ENCODE measurements around the gene RAPGEF4. TPM values are rescaled to one million over a fixed set of nuclear protein-coding genes. Genes with fewer than 3 reads are reported as not detected.
A peak's percentile ranks its signal among the peaks of the same experiment; 100 is the strongest.

RAPGEF4 gene
- total and polyA plus RNA-seq, 2 of the 8 experiments (the other 6 are each of a cell fraction or from before 2014, with no cell fraction given): 1.2 to 2.6 TPM

- TF ChIP-seq, protein P1, sequence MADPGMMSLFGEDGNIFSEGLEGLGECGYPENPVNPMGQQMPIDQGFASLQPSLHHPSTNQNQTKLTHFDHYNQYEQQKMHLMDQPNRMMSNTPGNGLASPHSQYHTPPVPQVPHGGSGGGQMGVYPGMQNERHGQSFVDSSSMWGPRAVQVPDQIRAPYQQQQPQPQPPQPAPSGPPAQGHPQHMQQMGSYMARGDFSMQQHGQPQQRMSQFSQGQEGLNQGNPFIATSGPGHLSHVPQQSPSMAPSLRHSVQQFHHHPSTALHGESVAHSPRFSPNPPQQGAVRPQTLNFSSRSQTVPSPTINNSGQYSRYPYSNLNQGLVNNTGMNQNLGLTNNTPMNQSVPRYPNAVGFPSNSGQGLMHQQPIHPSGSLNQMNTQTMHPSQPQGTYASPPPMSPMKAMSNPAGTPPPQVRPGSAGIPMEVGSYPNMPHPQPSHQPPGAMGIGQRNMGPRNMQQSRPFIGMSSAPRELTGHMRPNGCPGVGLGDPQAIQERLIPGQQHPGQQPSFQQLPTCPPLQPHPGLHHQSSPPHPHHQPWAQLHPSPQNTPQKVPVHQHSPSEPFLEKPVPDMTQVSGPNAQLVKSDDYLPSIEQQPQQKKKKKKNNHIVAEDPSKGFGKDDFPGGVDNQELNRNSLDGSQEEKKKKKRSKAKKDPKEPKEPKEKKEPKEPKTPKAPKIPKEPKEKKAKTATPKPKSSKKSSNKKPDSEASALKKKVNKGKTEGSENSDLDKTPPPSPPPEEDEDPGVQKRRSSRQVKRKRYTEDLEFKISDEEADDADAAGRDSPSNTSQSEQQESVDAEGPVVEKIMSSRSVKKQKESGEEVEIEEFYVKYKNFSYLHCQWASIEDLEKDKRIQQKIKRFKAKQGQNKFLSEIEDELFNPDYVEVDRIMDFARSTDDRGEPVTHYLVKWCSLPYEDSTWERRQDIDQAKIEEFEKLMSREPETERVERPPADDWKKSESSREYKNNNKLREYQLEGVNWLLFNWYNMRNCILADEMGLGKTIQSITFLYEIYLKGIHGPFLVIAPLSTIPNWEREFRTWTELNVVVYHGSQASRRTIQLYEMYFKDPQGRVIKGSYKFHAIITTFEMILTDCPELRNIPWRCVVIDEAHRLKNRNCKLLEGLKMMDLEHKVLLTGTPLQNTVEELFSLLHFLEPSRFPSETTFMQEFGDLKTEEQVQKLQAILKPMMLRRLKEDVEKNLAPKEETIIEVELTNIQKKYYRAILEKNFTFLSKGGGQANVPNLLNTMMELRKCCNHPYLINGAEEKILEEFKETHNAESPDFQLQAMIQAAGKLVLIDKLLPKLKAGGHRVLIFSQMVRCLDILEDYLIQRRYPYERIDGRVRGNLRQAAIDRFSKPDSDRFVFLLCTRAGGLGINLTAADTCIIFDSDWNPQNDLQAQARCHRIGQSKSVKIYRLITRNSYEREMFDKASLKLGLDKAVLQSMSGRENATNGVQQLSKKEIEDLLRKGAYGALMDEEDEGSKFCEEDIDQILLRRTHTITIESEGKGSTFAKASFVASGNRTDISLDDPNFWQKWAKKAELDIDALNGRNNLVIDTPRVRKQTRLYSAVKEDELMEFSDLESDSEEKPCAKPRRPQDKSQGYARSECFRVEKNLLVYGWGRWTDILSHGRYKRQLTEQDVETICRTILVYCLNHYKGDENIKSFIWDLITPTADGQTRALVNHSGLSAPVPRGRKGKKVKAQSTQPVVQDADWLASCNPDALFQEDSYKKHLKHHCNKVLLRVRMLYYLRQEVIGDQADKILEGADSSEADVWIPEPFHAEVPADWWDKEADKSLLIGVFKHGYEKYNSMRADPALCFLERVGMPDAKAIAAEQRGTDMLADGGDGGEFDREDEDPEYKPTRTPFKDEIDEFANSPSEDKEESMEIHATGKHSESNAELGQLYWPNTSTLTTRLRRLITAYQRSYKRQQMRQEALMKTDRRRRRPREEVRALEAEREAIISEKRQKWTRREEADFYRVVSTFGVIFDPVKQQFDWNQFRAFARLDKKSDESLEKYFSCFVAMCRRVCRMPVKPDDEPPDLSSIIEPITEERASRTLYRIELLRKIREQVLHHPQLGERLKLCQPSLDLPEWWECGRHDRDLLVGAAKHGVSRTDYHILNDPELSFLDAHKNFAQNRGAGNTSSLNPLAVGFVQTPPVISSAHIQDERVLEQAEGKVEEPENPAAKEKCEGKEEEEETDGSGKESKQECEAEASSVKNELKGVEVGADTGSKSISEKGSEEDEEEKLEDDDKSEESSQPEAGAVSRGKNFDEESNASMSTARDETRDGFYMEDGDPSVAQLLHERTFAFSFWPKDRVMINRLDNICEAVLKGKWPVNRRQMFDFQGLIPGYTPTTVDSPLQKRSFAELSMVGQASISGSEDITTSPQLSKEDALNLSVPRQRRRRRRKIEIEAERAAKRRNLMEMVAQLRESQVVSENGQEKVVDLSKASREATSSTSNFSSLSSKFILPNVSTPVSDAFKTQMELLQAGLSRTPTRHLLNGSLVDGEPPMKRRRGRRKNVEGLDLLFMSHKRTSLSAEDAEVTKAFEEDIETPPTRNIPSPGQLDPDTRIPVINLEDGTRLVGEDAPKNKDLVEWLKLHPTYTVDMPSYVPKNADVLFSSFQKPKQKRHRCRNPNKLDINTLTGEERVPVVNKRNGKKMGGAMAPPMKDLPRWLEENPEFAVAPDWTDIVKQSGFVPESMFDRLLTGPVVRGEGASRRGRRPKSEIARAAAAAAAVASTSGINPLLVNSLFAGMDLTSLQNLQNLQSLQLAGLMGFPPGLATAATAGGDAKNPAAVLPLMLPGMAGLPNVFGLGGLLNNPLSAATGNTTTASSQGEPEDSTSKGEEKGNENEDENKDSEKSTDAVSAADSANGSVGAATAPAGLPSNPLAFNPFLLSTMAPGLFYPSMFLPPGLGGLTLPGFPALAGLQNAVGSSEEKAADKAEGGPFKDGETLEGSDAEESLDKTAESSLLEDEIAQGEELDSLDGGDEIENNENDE (IDR thresholded peaks at IDR 0.05; ENCODE audit: insufficient replicate concordance, low read length): no peak
- TF ChIP-seq GTF2F1 (IDR thresholded peaks at IDR 0.05; ENCODE audit: borderline replicate concordance, low read depth, low read length): no peak
- TF ChIP-seq CBX8 (IDR thresholded peaks at IDR 0.05; ENCODE audit: borderline replicate concordance, low read depth, low read length): no peak
- no peak for TF ChIP-seq POU5F1 (IDR thresholded peaks at IDR 0.05; ENCODE audit: low read depth, low read length)
- TF ChIP-seq SIN3A (conservative IDR thresholded peaks at IDR 0.05 in 1 of 2, IDR thresholded peaks at IDR 0.05 in 1 of 2; ENCODE audit: low read depth in 1 of 2, low read length in 2 of 2): no peak
- no peak for TF ChIP-seq MAFK (IDR thresholded peaks at IDR 0.05; ENCODE audit: low read depth, low read length)
- peak; percentile 95 for TF ChIP-seq ASH2L (IDR thresholded peaks at IDR 0.05; ENCODE audit: low read length)
- TF ChIP-seq CTBP2 (IDR thresholded peaks at IDR 0.05; ENCODE audit: borderline replicate concordance, insufficient read depth, insufficient read length, low read length): no peak
- TF ChIP-seq SAP30 (IDR thresholded peaks at IDR 0.05; ENCODE audit: insufficient read depth, insufficient replicate concordance, low read length): no peak
Measured at GRCh38 chr2:173075781-173076580, 340.3 kb downstream of the RAPGEF4 start, which contains the start of gene MAP3K20 (continued).

All from H1 (cell line).